Activated CD4-positive, CD25-positive, alpha-beta regulatory T cell treated with anti-CD3 and anti-CD28 coated beads, Interleukin-2, amount 50 U/mL, for 72 hours (primary cell): ENCODE data around the gene NDRG3.
"Not testable (repeated sequence)": the region's sequence is repeated elsewhere in the genome, so short reads cannot be mapped to it uniquely, and the experiment has no call there.

Source experiments
- DNase-seq: peaks from one replicate; pipeline ENCODE4 v3.0.0; 2021

Gene NDRG3

DNA sequence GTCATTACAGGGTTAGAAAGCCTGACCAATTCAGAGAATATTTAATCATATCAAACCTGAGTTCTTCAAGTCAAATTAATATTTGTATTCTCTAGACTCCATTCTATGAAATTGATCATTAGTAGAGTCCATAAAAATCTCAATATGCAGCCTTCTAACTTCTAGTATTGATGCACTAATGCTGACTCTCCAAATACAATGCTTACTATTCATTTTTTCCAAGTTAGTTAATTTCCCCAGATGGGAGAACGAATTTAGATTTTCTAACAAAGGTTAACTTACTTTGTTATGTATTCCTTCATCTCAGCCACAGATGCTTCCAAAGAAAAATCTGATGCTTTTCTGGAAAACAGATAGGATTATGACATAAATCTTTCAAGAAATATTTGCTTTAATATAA lies 12.4 kb upstream of the NDRG3 start:
- no peak for DNase-seq

DNA sequence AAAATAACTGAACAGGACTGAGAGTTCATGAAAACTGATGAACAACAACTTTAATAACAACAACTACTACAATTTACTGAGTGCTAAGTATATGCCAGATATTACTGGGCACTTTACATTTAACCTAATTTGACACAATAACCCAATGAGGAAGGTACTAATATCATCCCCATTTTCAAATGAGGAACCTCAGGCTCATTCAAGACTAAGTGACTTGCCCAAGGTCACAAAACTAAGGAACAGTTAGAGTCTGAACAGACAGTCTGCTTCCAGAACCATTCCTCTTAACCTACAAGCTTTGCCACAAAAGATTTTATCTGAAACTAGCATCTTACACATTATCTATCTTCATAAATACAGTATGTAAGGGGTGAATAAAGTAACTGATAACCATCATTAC lies 10.6 kb upstream of the NDRG3 start:
- no peak for DNase-seq

DNA sequence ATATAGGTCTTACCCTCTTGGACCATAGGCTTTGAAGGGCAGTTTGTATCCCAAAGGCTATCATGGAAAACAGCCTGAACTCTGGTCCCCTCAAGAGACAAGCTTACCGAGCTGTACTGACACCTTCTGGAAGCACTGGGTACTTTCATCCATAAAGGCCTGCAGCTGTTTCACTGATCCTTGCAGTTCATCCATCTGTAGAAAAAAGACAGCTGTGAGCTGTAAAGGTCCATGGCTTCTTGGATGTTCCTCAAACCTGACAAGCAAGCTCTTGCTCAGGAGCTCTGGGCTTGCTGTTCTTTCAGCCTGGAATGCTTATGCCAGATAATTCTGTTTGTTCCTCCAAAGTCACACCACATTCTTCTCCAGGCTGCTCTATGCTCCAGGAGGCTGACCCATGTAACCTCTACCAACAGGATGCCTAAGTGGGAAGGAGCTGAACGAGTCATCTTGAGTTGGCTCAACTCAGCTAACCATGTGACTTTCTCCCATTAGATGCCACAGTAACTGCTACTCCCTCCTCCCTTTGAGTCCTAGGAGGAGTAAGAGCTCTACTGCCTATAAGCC lies 8.8 kb upstream of the NDRG3 start:
- no peak for DNase-seq

DNA sequence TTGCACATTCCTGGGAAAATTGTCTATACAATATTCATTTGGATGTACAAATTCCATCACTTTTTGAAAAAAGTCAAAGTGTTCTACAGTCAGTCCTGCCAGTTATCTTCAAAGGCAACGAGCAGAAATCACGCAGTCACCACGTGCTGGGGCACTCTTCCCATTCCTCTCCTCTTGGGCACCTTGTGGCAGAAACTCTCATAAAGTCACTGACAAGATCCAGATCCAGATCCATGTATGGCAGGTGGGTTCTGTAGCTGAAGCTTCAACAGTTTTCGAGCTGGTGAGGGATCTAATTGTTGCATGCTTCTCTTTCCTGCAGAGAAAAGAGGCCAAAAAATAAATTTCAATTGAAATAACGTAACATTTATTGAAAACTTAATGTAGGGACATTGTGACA lies 6.7 kb upstream of the NDRG3 start:
- no peak for DNase-seq

DNA sequence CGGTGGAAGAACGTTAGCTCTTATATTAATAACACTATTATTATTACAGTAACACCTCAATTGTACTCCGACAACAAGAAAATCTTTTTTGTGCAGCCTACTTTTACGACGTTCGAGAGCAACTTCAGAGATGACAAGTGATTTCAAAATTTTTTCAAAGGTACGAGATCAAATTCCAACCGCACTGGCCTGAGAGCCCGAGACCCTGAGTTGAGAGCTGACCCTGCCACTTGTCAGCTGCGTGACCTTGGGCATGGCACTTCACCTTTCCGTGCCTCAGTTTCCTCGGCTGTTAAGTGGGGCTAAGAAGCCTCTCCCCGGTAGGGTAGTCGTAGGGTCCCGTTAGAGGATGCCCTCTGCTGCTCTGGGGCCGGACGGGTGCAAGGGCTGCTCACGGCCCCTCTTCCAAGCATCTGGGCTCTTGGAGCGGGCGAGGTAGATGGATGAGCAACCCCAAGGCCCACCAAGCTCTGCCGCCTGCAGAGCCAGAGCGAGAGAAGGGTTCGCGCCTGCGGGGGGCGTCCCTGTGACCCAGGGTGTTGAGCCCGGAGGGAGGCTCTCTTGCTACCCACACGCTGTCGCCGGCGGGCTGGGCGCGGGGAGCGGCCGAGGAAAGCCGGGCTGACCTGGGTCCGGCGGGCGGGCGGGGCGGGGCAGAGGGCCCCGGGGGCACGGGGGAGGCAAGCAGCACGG lies 510 bp downstream of the NDRG3 start:
- no peak for DNase-seq

DNA sequence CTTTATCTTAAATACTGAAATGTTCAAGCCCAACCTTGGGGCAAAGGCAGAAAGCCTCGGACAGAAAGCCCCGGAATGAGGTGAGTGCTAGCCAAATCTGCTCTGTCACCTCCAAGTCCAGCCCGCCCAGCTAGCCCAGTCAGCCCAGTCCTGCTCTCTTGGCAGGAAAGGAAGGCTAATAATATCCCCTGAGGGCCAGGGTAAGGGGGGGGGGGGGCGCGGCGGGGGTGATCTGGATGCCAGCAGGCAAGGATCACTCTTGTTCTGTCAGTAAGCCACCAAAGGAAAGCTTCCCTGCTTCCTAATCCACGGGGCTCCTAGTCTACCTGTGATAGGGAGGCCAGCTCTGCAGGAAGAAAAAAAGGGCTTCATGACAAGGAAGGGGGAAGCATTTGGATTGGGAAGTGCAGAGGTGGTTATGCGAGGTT lies 1.1 kb downstream of the NDRG3 start:
- DNase-seq: no peak

DNA sequence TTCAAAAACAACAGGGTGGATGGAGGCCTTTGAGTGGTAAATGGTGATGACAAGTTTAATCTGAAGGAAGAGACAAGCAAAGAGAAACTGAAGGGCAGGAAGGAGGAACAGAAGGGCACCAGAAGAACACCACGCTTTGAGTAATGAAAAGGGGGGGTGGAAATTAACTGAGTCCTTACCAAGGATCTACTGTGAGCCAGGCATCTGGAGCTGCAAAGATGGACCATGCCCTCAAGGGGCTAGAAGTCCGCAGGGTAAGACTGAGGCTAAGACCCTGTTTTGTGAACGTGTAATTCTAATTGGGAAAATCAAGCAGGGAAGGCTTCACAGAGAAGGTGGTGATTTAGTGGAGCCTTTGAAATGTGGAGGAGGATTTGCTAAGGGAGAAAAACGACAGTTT lies 1.6 kb downstream of the NDRG3 start:
- no peak for DNase-seq

DNA sequence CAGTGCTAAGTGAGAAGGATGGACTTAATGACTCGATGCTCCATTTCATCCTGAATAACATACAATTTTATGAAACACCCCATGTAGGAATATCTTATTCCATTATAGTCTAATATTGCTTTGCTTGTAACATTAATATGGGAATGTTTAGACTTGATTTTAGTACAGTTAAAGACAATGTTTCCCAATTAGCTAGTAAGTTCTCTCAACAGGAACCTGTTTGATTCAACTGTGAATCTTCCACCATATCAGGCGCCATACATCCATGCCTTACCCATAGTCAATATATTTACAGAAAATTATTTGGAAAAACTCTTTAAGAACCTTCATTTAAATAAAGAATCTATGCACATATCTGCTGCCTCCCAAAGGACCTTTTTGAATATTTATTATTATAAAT lies 3.3 kb downstream of the NDRG3 start:
- DNase-seq: no peak

DNA sequence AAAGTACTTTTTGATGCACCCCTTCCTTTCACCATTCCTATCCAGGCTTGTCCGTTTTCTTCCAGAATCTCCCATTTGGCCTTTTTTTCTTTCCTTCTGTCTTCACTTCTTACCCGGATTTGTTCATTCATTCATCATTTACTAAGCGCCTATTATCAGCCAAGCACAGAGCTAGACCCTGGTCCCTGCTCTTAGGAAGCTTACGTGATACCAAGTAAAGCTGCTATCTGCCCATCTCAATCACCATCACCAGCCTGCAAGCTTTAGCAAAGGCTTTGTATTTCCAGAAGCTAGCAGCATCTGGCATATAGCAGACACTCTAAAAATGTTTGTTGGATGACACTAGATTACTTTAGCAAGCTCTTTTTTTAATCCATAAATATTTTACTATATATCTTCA lies 4.8 kb downstream of the NDRG3 start:
- no peak for DNase-seq

DNA sequence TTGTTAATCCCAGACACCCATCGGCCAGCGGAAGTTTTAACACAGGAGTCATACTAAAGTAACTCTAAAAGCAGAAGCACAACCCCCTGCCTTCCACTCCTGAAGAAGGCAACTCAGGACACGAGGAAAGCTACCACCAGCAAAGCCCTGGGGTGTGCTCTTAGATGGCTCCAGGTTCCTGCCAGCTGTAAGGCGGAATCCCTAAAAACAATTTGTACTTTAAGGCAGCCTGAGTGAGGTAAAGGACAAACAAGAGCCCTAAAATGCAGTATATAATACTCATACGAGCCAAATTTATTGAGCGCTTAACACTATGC lies 8.7 kb downstream of the NDRG3 start:
- no peak for DNase-seq

DNA sequence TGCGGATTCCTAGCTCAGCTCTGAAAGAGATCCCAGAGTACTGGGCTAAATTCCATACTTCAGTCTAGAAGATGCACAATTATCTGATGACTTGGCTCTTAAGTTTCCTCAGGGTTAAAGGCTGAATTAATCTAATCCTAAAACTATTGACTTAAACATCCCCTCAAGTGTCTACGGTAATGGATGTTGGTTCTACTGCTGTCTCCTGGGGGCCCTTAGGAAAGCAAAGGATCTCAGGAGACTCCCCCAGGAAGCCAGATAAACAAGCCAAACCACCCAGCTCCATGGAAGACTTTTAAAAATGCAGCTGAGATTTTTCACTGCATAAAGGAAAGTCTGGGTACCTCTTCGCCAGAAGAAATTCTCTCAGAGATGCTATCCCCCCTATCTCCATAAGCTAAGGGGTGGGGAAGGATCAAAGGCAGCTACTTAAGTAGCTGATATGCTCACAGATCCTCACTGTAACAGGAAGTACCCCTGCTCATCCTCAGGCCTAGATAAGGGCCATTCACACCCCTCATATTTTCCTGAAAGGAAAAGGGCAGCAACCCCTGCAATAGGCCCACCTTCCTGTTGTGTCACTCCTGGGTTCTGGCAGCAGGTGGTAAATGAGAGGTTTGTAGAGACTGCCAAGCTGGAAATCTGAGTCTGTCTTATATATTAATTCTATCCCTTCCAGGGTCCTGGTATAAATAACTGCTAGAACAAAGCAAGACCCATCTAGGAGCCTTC lies 9.3 kb downstream of the NDRG3 start:
- DNase-seq: no peak

DNA sequence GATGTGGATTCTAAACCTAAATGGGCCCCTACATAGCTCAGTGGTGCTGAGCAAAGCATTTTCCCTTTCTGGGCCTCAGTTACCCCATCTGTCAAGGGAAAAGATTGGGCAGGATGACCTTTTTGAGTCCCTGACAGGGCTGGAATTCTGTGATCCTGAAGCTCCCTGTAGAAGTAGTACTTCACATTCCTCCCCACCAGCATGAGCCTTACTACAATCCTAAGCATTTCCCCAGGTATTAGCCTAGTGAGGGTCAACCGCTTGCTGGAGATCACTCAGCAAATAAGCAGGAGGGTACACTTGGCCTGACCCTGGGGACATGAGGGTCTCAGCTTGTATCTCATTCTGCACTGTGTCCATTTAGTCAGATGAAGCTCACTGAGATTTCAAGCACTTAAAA lies 13.4 kb downstream of the NDRG3 start:
- no peak for DNase-seq

DNA sequence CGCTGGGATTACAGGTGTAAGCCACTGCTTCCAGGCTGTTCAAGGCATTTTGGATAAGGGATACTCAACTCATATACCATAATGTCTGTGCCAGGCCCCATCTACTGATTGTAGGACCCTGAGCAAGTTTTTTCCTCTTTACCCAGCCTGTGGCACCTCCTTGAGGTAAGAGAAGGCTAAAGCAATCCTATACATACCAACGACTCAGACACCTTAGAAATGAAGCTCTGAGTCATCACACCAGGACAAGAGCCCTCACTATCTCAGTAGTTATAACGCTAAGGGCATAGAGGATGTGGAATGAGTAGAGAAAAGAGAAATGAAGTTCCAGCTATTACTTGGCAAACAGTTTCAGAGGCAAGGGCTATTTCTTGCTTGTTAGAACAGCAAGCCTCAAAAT lies 16.9 kb downstream of the NDRG3 start:
- DNase-seq: no peak

DNA sequence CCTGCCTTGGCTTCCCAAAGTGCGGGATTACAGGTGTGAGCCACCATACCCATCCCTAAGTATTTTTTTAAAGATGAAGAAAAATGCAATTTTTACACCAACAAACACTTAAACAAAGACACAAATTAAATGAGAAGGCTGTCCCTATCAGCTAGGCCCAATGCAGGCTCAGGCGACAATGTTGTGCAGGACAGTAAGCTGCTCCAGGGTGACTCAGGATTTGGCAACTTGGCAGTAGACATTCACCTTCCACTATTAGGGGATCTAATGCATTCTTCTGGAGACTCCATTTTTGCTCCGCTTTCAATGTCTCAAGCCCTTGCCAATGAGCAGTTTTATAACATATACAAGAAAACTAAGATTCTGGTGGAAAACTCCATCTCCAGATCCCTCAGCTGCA lies 19.7 kb downstream of the NDRG3 start:
- DNase-seq: no peak

DNA sequence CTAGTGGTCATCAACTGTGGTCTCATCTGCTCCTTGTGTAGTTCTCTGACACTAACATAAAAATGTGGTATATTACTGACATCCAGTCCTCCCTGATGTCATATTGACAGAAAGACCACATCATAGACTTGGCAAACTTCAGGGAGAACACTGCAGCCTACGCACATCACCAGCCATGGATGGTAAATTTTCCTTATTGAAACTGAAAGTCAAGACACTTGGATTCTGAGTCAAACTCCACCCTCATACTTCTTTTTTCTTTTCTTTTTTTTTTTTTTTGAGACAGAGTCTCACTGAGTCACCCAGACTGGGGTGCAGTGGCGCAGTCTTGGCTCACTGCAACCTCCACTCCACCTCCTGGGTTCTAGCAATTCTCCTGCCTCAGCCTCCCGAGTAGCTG lies 25.4 kb downstream of the NDRG3 start:
- no peak for DNase-seq

DNA sequence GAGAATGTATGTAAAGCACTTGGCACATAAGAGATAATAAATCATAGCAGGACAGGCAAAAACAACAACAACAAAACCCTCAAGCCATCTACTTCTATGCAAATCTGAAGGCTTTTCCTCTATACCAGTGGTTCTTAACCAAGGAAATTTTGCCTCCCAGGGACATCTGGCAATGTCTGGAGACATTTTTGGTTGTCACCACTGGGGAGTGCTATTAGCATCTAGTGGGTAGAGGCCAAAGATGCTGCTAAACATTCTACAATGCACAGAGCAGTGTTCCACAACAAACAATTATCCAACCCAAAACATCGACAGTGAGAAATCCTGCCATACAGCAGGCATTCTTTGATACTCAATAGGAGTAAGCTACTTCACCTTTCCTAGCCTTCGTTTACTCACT lies 28.2 kb downstream of the NDRG3 start:
- DNase-seq: no peak

DNA sequence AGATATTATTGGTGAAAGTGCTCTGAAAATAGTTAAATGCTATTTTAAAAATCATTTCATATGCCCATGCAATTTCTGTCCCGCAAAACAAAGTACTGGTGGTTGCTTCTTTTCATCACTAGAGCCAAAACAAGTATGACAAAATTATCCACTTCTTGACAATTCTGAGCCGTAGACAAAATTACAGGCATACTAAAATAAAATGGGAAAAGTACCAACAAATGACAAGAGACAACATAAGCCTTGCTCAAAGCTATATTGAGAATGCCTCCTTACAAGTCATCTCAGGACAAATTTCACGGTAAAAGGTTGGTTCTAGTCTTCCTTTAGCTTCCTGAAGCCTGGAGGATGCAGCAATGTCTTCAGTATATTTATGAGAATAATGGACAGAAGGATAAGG lies 28.9 kb downstream of the NDRG3 start:
- DNase-seq: no peak

DNA sequence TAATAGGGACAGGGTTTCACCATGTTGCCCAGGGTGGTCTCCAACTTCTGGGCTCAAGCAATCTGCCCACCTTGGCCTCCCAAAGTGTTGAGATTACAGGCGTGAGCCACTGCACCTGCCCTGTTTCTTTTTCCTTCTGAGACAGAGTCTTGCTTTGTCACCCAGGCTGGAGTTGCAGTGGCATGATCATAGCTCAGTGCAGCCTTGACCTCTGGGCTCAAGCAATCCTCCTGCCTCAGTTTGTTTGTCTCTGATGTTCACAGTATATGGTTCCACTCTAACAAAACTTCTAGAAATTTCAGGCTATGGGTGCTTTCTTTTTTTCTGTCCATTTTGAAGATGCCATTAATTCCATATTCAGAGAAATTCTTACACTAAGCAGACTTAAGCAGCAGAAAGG lies 33.1 kb downstream of the NDRG3 start:
- no peak for DNase-seq

DNA sequence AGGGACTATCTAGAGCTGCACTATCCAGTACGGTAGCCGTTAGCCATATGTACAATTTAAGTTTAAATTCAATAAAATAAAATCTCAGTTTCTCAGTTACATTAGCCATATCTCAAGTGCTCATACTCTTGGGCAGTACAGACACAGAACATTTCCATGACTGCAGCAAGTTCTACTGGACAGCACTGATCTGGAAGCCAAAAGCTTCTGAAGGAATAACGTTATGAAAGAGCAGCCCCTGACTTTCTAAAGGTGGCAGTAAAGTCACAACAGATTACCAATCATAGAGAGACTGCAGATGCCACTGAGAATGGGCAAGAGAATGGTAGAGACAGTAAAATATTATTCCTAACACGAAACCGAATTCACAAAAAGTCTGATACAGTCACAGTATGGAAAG lies 36.8 kb downstream of the NDRG3 start:
- DNase-seq: no peak

DNA sequence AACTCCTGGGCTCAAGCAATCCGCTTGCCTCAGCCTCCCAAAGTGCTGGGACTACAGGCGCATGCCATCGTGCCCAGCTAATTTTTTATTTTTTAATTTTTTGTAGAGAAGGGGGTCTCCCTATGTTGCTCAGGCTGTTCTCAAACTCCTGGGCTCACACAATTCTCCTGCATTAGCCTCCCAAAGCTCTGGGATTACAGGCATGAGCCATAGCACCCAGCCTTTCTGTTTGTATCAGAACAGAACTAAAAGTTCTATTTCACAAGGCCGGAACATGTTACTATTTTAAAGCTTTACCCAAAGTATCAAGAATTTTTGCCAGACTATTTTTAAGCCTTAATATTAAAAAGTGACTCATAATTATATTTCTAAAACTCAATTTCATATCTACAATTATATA lies 42.4 kb downstream of the NDRG3 start:
- DNase-seq: no peak

DNA sequence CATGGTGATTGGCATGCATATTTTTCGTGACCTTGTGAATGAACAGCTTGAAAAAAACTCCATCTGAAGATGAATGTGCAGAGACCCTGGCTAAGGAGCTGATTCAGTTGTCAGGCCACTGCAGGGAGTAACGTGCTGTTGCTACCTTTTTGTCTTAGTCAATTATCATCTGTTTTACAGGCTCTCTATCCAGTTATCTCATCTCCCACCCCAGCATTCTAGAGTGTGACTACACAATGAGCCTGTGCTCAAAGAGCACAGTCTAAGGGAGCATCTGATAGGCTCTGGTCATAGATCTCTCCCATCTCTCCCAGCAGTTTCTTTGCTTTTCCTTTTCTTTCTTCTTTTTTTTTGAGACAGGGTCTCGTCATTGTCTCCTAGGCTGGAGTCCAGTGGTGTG lies 45.5 kb downstream of the NDRG3 start:
- DNase-seq: no peak

DNA sequence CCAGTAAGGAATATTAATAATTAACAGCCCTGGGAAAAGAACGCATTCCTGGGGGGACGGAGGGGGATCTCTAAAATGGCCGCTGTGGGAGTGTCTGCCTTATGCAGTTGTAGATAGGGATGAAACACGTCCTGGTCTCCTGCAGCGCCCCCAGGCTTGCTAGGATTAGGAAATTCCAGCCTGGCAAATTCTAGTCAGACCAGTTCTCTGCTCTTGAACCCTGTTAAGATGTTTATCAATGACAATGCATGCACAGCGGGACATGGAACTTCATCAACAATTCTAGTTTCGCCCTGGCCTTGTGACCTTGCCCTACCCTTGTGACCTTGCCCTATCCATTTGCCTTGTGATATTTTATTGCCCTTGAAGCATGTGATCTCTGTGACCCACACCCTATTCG lies 50.4 kb downstream of the NDRG3 start:
- DNase-seq: not testable (repeated sequence)

DNA sequence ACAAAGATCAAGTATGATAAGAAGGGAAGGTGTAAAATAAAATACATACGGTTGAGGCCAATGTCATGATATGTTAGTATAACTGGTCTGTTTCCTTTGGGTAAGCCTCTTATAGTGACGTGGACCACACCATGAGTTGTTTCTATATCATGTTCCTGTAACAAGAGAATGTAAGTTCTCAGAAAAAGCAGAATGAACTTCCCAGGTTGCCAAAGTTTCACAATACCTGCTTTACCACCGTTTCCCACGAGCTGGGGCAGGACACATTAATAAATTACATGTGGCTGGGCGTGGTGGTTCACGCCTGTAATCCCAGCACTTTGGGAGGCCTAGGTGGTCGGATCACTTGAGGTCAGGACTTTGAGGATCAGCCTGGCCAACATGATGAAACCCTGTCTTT lies 57.3 kb downstream of the NDRG3 start:
- DNase-seq: no peak

DNA sequence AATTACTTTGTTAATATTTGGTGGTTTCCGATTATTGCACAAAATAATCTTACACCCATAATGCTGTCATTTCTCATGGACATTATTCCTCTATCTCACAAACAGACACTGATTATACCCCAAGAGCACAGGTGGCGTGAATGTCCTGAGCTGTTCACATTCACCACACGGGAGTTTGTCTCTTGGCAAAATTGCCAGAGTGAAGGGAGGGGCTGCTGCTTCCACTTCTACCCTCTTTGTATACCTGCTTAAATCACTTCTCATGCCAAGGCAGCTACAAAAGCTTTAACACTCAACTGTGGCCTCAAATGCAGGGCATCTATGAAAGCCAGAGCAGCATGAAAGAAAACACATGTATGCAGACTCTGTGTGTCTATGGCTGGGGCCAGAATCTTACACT lies 58.0 kb downstream of the NDRG3 start:
- no peak for DNase-seq

DNA sequence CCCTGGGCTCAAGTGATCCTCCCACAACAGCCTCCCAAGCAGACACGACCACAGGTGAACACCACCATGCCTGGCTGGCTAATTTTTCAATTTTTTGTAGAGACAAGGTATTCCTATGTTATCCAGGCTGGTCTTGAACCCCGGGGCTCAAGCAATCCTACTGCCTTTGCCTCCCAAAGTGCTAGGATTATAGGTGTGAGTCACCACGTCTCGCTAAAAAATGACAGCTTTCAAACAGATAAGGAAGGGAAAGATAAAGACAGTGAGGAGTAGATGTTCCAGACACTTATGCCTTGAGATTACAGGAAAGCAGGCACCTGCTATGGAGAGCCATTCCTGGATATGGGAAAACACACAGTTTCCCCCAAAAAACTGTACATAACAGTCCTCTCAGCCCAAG lies 58.9 kb downstream of the NDRG3 start:
- DNase-seq: no peak
